Adrenal gland (tissue), 12 donors: ENCODE measurements around the gene MTAP. TPM values are rescaled to one million over a fixed set of nuclear protein-coding genes. Genes with fewer than 3 reads are reported as not detected.

ENCODE experiments used
- DNase-seq, 7 donors: peaks; one replicate each; pipeline ENCODE4 v3.0.0-alpha.2; 2019 to 2020
- H3K27ac ChIP-seq, 5 donors: fragments of 200-600 bp; sonication (generic) in 4 of 5; 1 replicate in 3 of 5; 2 replicates in 2 of 5; pipeline versions ENCODE4 v1.5.1 to v1.8.0; 2016 to 2020; ENCODE audit warnings: mild to moderate bottlenecking in 1 of 5
- H3K27me3 ChIP-seq: fragments of 200-600 bp; 2 replicates; pipeline ENCODE4 v1.8.0; 2021
- H3K36me3 ChIP-seq, 2 donors: fragments of 200-600 bp; replicated peaks in 1 of 2; 1 replicate in 1 of 2; 2 replicates in 1 of 2; pipeline versions ENCODE4 v1.5.1 to v1.8.0; 2018 to 2022
- H3K4me1 ChIP-seq, 2 donors: fragments of 200-600 bp; replicated peaks in 1 of 2; 1 replicate in 1 of 2; 2 replicates in 1 of 2; pipeline versions ENCODE4 v1.5.1 to v1.8.0; 2018 to 2021
- H3K4me3 ChIP-seq, 4 donors: fragments of 200-600 bp; sonication (generic) in 3 of 4; one replicate each; pipeline ENCODE4 v1.5.1; 2016 to 2018
- H3K9me3 ChIP-seq, 3 donors: fragments of 200-600 bp; sonication (generic) in 1 of 3; replicated peaks in 1 of 3; 1 replicate in 2 of 3; 2 replicates in 1 of 3; pipeline versions ENCODE4 v1.5.1 to v1.8.0; 2016 to 2021
- CTCF ChIP-seq, 6 experiments: fragments of 450-650 bp in 4 of 6; fragments of 200-600 bp in 2 of 6; sonication (generic) in 1 of 6; IDR thresholded peaks; 1 replicate in 5 of 6; 2 replicates in 1 of 6; pipeline versions ENCODE4 v1.5.1 to v1.8.0; 2016 to 2021; ENCODE audit warnings: antibody characterized with exemption in 6 of 6, mild to moderate bottlenecking in 2 of 6, moderate library complexity in 1 of 6
- POLR2A ChIP-seq, 2 donors: fragments of 450-650 bp; IDR thresholded peaks; one replicate each; pipeline ENCODE4 v1.6.1; 2017; ENCODE audit warnings: antibody characterized with exemption in 2 of 2, mild to moderate bottlenecking in 2 of 2, moderate library complexity in 1 of 2
- WGBS, 4 donors: extraction: QIAGEN DNeasy Blood & Tissue Kit in 2 of 4; methylation state at CpG; one replicate each; pipeline versions ENCODE4 v1.1.5 to v1.1.7; 2013 to 2017; 5-methylcytosine and 5-hydroxymethylcytosine counted together
- intact Hi-C, 2 donors: fragments of 100-400 bp; cut with DNase I; formaldehyde crosslinking; loops; one replicate each; pipeline versions ENCODE4 v1.14.1 to v1.15.0; 2022 to 2023
- polyA plus RNA-seq, 3 donors: library from polyadenylated mRNA; stranded (reverse); fragments of 200-250 nt in 2 of 3; fragments of 350-450 nt in 1 of 3; fragmentation: Illumina TruSeq in 1 of 3; extraction: RNeasy Lipid Tissue Mini Kit (QIAGEN cat#74804) in 1 of 3; gene quantifications; one replicate each; pipeline ENCODE4 v1.2.3, GENCODE V29; 2013 to 2014
- total RNA-seq, 9 donors: library from RNA; depleted of rRNA in 4 of 9; stranded (reverse); fragments of >200 nt in 4 of 9; fragments of 120-200 nt in 1 of 9; fragmentation: NEBNext Ultra II Directional in 1 of 9; extraction: Animal tissue kit (Norgen Biotek cat#: 25700) in 1 of 9; gene quantifications; one replicate each; pipeline versions ENCODE4 v1.1.0 to v1.2.4, GENCODE V29; 2013 to 2023
- donor health status: healthy with polysubstance abuse.
- donor health status: Bipolar disorder and iron deficiency.
- donor health status: DM: yes; HTN: yes; CAD: no.
- donor health status: DM: no; HTN: no; CAD: no.
- donor health status: DM: no; HTN: no; CAD: no.
- donor health status: DM: yes; HTN: yes; CAD: no.

MTAP gene
- total and polyA plus RNA-seq, 12 donors = 6.4 to 38.2 (median 21.9) TPM

GRCh38 chr9:21758540-21758939, 43.9 kb upstream of the MTAP start:
- no peaks in the 10 kb centered on the region for H3K36me3 ChIP-seq
- peaks cover 8% of the 10 kb centered on the region for H3K27me3 ChIP-seq
- intact Hi-C loops = no loop called here
- no peaks in the 10 kb centered on the region for H3K4me1 ChIP-seq
- DNase-seq = no peak
- TF ChIP-seq CTCF (IDR thresholded peaks at IDR 0.05) (no peak), POLR2A (IDR thresholded peaks at IDR 0.05) (no peak)
- H3K9me3 ChIP-seq = no peaks in the 10 kb centered on the region
- no peak overlapping the region for H3K4me3 ChIP-seq
- WGBS, 4 donors = 67 to 90% (median 80%) methylated on average over 1 of the region's 1 CpG
- no peak overlapping the region for H3K27ac ChIP-seq

GRCh38 chr9:21761309-21761901, 41.0 kb upstream of the MTAP start:
- TF ChIP-seq CTCF (IDR thresholded peaks at IDR 0.05) (no peak), POLR2A (IDR thresholded peaks at IDR 0.05) (no peak)
- no peak overlapping the region for H3K27ac ChIP-seq

GRCh38 chr9:21762064-21762463, 40.4 kb upstream of the MTAP start:
- no peak for DNase-seq
- no peak overlapping the region for H3K4me3 ChIP-seq
- no peaks in the 10 kb centered on the region for H3K9me3 ChIP-seq
- H3K36me3 ChIP-seq = no peaks in the 10 kb centered on the region
- no peak overlapping the region for H3K27ac ChIP-seq
- WGBS, 4 donors = 70 to 75% (median 75%) methylated on average over 3 of the region's 3 CpGs
- no peaks in the 10 kb centered on the region for H3K4me1 ChIP-seq
- intact Hi-C loops = no loop called here
- peaks cover 8% of the 10 kb centered on the region for H3K27me3 ChIP-seq
- TF ChIP-seq POLR2A (IDR thresholded peaks at IDR 0.05) (no peak), CTCF (IDR thresholded peaks at IDR 0.05) (no peak)

More at GRCh38 chr9:21761309-21761901, 41.0 kb upstream of the MTAP start:
- intact Hi-C loops = no loop called here
- Histone ChIP-seq H3K4me3 (no peak overlapping the region), H3K9me3 (no peaks in the 10 kb centered on the region), H3K4me1 (no peaks in the 10 kb centered on the region), H3K27me3 (peaks cover 8% of the 10 kb centered on the region), H3K36me3 (no peaks in the 10 kb centered on the region)
- 54 to 66% (median 60%) methylated on average over 4 of the region's 4 CpGs for WGBS, 4 donors
- no peak for DNase-seq

- DNase-seq = no peak
- H3K4me3 ChIP-seq = no peak overlapping the region
- TF ChIP-seq CTCF (IDR thresholded peaks at IDR 0.05) (no peak), POLR2A (IDR thresholded peaks at IDR 0.05) (no peak)
- H3K27ac ChIP-seq = no peak overlapping the region
- 44 to 67% (median 53%) methylated on average over 3 of the region's 3 CpGs for WGBS, 4 donors
- intact Hi-C loops = no loop called here
- H3K9me3 ChIP-seq = no peaks in the 10 kb centered on the region
- H3K4me1 ChIP-seq = no peaks in the 10 kb centered on the region
- H3K36me3 ChIP-seq = no peaks in the 10 kb centered on the region
- H3K27me3 ChIP-seq = peaks cover 5% of the 10 kb centered on the region
Observed at GRCh38 chr9:21764846-21765245, 37.6 kb upstream of the MTAP start.
